ENCODE results near the gene NPY1R.

NPY1R gene

GRCh38 chr4:163332526-163333406, at the start of gene NPY1R:
Gene NPY1R (minus strand): TSS chr4:163332596. CDS start chr4:163326554, 6,042 bp downstream.
- DNase-seq: peak; percentile 26

GRCh38 chr4:163380703-163381102, 48.3 kb upstream of the NPY1R start:
- no peak for DNase-seq

DNA sequence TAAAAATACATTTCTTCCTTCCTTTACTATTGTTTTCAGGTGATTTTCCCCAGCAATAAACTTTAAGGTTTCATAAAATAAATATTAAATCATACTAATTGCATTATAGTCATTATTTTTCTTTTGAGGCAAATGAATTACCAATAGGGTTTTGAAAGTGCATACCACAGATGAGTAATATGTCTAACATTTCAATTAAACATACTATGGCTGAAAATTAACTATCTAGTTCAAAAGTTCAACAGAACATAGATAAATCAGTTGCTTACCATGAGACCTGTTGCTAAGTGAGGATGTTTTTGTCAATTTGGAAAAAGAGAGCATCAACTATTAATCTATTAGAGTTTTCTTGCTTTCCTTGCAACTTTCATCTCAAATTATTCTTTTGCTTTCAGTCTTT, 46.3 kb upstream of the NPY1R start:
- no peak for DNase-seq

DNA sequence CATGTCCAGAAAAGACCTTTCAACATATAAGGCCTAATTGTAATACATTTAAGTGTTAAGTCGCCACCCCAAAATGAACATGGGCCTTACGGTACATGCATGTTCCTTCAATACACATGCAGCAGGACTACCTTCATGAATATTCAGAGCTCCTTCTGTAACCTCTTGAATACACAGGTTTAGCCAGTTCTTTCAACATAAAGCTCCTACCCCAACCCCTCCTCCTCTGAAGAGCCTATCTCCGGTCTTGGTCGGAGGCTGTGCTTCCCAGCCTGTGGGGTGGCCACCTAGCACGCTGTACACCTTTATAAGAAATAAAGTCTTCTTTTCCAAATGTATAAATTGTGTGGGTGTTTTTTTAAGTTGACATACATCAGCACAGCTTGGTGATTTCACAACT, 39.6 kb upstream of the NPY1R start:
- no peak for DNase-seq

DNA sequence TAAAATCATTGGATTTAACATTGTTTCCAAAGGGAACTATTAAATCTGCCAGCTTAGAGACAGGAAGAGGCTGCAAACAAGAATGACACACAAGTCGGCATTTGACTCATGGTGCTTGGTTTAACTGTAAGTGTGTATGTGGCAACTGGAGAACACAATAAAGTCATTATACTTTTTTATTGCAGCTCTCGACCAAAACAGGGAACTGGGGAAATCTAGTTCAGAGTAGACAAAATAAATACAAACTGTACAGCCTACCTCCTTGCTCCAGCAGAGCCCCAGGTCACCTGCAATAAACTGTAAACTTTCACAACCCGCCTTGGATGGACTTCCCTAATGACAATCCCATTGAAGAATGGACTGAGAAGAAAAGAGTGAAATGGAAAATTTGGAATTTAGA, 35.3 kb upstream of the NPY1R start:
- no peak for DNase-seq

DNA sequence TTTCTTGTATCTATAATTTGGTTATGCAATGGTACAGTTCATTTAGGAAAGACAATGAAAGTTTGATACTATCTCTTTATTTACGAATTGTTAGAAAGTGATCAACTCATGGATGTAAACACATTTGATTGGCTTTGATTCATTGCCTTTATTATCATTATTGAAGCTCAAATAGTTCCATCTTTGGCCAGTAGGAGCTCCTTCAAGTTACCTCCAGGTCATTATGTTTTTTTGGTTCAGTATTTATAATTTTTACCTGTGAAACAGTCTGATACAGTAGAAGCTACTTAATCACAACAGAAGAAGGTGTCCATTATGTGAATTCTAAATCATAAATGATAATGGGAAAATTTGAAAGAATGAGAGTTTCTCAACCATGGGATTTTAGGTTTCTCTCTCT, 23.7 kb upstream of the NPY1R start:
- no peak for DNase-seq

DNA sequence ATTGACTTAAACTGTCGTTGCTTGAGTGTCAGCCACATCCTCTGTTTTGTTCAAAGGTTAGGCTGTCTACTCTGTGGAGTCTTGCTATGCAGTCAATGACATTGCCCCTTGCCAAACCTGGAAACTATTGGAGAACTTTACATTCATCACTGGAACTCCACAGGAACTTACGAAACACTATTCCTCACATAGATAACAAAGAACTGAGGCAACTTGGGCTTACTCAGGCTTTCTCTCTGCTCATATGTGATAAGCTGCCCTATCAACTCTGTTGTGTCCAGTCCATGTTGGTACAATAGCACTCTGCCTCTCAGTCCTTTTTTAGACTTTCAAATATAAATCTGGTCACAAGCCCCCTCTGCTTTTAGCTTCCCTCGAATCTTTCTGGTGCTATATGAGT, 20.7 kb upstream of the NPY1R start:
- DNase-seq: no peak

GRCh38 chr4:163350672-163351071, 18.3 kb upstream of the NPY1R start:
- no peak for DNase-seq

DNA sequence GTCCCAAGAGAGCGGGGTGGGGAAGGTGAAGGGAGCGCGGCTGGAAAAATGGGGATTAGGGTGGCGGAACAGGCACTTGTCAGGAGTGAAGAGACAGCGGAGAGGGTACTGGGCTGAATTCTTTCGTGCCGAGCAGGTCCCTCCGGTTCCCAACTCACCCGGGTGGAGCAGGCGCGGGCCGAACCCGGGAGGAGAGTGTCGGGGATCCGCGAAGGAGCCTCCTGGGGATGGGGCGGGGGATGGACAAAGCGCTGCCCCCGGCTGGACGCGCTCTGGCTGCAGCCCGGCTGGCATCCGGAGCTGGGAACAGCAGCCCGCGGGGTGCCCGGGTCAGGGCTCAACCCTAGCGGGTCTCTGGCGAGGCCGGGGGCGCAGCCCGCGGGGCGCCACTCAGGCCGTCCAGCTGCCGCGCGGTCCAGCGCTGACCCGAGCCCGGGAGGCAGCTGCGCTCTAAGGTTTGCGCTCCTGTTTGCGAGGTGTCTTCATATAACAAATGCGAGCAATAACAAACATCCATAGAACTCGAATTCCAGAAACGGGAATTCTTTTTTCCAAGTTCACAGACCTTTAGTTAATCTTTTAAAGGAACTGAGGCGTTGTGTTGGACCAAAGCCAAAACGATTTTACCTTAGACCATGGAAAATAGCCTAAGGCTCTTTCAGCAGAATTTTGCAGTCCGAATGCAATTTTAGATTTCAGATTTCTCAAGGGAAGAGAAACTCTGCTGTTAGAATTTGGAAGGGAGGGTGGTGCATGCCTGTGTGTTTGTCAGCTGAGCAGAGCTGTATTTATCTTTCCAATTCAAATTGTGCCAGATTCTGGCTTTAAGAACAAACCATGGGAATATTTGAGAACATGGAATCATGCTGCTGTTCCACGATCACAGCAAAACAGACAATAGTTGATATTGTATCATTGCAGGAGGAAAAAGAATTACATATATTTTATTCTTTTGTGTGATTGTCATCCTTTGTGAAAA, 12.0 kb upstream of the NPY1R start:
- no peak for DNase-seq

- DNase-seq: no peak
Measured at GRCh38 chr4:163343604-163344146, 11.3 kb upstream of the NPY1R start, which contains the start of gene NPY5R. Gene NPY5R (plus strand): TSS chr4:163343892. CDS start chr4:163350274, 6,382 bp downstream.

DNA sequence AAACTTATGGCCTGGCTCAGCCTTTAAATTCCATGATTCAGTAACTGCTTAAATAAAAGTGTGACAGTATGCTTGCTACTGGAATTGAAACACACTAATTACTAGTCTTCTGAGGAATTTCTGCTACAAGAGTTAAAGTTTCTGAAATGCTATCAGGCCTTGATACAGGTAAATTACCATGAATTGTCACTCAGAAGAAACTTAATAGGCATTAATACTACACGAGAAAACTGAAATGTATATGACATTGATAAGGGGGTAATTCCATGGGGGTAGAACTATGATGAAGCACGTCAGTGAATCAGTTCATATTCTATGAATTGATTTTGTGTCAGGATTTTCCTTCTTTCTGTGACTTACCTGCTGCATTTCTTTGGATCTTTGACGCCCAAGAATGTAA, 3.0 kb upstream of the NPY1R start:
- DNase-seq: no peak

GRCh38 chr4:163331629-163332376, 593 bp downstream of the NPY1R start:
- DNase-seq: no peak

DNA sequence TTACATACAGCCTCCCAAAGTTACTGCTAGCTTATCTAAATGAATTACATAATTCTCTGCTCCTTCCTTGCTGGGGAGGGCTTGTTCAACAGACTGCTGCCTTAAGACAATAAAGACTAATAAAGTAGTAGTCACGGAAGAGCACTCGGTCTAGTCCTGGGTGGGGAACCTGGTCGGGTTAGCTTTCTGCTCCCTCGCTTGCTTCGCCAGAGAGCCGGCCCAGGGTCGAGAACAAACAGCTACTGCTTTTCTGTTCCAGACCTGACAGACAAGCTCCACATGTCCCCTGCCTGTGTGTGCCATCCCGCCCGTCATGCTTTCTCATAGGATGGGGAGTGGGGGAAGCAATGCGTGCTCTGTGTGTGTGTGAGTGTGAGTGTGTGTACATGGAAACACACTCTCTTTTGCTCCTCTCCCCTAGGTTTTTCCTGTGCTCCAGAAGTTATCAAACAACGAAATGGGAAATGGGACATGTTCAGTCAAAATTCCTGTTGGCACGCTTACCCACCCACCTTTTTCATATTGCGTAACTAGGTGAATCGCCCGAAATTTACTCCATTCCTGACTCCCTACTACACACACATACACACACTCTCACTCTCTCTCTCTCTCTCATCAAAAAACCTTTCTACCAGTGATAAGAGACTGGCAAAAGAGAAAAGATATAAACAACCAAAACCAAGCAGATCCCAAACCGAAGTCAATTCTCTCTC, 1.3 kb downstream of the NPY1R start:
- no peak for DNase-seq

- DNase-seq: no peak
Measured at GRCh38 chr4:163317110-163317509, 15.3 kb downstream of the NPY1R start.

DNA sequence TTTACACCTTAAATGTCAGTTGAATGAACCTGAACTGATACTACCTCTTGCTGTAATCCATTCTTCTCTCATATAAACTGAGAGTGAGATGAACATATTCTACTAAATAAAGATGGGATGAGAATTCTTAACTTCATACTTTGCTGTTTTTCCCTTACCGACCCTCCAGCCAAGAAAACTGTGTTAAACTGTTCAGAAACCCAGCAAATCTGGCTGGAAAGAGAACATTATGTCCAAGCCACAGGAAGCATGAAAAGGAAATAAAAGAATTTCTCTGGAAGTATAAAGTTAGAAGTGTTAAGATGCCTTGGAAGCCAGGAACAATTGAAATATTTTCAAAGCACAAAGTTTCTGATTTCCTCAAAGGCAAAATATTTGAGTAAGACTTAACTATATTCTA, 22.9 kb downstream of the NPY1R start:
- DNase-seq: no peak

DNA sequence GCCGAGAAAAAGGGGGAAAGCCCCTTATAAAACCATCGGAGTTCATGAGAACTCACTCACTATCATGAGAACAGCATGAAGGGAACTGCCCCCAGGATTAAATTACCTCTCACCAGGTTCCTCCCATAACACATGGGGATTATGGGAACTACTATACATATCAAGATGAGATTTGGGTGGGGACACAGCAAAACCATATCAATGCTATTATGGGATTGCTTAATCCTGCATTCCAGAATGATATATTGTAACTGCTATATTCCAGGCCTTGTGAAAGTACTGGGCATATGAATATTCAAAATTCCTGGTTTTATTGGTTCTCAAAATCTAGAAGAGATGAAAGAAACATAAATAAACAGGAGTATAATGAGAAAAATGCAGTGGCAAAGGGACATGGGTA, 29.3 kb downstream of the NPY1R start:
- no peak for DNase-seq

GRCh38 chr4:163300445-163300844, 32.0 kb downstream of the NPY1R start:
- no peak for DNase-seq

DNA sequence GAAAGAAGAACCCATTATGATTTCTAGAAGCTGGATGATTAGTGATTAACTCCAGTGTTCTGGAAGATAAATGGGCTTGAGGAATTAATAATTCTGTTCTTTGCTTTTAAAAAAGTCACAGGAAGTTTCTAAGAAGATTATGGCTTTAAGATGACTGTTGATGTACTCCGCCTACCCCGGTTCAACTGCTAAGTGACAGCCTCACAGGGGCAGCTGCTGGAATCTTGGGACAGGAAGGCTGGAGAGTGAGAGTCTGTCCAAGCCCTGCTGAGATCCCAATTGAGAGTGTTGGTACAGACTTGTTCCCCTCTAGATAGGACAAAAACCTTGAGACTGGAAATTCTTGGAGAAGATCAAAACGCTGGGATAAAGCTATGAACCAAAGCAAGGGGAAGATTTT, 37.3 kb downstream of the NPY1R start:
- no peak for DNase-seq

DNA sequence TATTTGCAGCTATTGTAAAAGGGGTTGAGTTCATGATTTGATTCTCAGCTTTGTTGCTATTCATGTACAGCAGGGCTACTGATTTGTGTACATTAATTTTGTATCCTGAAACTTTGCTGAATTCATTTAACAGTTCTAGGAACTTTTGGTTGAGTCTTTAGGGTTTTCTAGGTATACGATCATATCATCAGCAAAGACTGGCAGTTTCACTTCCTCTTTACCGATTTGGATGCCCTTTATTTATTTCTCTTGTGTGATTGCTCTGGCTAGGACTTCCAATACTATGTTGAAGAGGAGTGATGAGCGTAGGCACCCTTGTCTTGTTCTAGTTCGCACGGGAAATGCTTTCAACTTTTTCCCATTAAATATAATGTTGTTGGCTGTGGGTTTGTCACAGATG, 48.1 kb downstream of the NPY1R start:
- no peak for DNase-seq

DNA sequence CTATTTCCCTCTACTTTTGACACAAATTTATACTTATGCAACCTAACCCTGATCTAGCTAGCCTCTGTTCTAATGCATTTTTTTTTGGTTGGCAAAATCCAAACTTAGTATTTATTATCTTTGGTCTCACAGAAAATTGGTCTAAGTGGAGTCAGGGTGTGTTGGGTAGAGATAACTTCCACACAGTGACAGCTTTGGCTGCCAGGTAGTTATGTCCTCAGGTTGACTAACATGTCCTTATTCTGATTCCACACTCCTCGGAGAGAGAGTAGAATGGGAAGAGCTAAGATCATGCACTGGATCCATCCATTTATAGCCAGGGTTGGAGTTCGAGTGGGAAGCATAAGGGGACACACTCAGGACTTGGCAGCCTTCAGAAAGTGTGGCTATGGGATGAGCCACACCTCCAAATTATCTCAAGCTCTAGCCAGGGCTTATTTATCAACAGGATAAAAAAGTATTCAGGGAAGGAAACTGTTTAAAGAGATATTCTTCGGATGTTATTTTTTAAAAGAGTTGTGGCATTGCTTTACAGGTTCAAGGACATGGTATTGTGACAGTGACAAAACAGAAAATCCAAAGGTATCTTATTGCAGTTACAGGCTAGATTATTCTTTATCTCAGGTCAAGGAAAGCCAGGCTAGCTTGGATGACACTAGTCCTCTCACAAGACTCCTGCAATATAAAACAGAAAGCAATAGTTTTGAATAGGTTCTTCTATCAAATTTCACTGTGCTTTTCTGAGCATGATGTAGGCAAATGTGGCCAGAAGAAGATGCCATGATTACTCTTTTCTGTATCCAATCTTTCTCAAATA, 51.5 kb downstream of the NPY1R start:
- no peak for DNase-seq

DNA sequence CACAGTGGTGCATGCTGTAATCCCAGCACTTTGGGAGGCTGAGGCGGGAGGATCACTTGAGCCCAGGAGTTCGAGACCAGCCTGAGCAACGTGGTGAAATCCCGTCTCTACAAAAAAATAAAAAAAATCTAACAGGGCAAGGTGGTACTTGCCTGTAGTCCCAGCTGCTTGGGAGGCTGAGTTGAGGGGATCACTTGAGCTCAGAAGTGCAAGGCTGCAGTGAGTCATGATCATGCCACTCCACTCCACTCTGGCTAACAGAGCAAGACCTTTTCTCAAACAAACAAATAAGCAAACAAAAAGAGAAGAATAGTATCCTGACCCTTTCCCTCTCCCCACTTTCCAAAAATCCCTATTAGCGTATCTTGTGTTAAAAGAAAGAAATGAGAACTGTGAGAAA, 52.7 kb downstream of the NPY1R start:
- DNase-seq: no peak

Measured in NCI-H446 treated with DMSO at 0.1 percent for 48 hours (cell line).